OCI-LY3 (cell line): Measurements from ENCODE around the gene ZC3H4.

Source experiments
- H2AFZ ChIP-seq: fragments of 200-600, 300-600 bp; shearing (Covaris generic); 2 replicates; pipeline ENCODE4 v1.6.0; 2014; ENCODE audit warnings: antibody characterized with exemption, low read depth, low read length
- H3K27ac ChIP-seq: fragments of 200-600, 300-600 bp; sonication (generic); 2 replicates; pipeline ENCODE4 v1.5.1; 2014; ENCODE audit warnings: mild to moderate bottlenecking, low read length, moderate library complexity, mixed read lengths
- H3K27me3 ChIP-seq: fragments of 200-600, 300-600 bp; sonication (generic); 2 replicates; pipeline ENCODE4 v1.6.1; 2014; ENCODE audit warnings: low read depth, low read length, mixed read lengths
- H3K36me3 ChIP-seq: fragments of 200-600, 300-600 bp; sonication (generic); replicated peaks from 2 replicates; pipeline ENCODE3; 2014; ENCODE audit warnings: low read depth, low read length, mixed read lengths
- H3K4me1 ChIP-seq: fragments of 300-600, 200-600 bp; sonication (generic); 2 replicates; pipeline ENCODE4 v1.6.1; 2014; ENCODE audit warnings: low read length, mixed read lengths
- H3K4me2 ChIP-seq: fragments of 200-600, 300-600 bp; sonication (generic); 2 replicates; pipeline ENCODE4 v1.6.1; 2014; ENCODE audit warnings: low read length, mixed read lengths
- H3K4me3 ChIP-seq: fragments of 300-600, 200-600 bp; sonication (generic); 2 replicates; pipeline ENCODE4 v1.5.1; 2014; ENCODE audit warnings: antibody characterized with exemption, mild to moderate bottlenecking, low read length, moderate library complexity
- H3K79me2 ChIP-seq: fragments of 300-600, 200-600 bp; shearing (Covaris generic); 2 replicates; pipeline ENCODE4 v1.6.1; 2014; ENCODE audit warnings: mild to moderate bottlenecking, low read length, mixed read lengths
- H3K9ac ChIP-seq: fragments of 300-600, 200-600 bp; shearing (Covaris generic); 2 replicates; pipeline ENCODE4 v1.6.0; 2014; ENCODE audit warnings: mild to moderate bottlenecking, low read length, moderate library complexity
- H3K9me3 ChIP-seq: fragments of 200-600, 300-600 bp; shearing (Covaris generic); 2 replicates; pipeline ENCODE4 v1.6.1; 2014; ENCODE audit warnings: low read length, mixed read lengths; ENCODE audit not compliant: insufficient read depth
- H4K20me1 ChIP-seq: fragments of 200-600, 300-600 bp; sonication (generic); 2 replicates; pipeline ENCODE4 v1.6.1; 2016; ENCODE audit warnings: low read length, mixed read lengths; ENCODE audit not compliant: insufficient read depth
- EZH2phosphoT487 ChIP-seq: fragments of 200-600 bp; shearing (Covaris generic); IDR thresholded peaks from 2 replicates; pipeline ENCODE4 v1.6.1; 2018; ENCODE audit warnings: antibody characterized with exemption, mixed run types, low read depth
- TF ChIP-seq, protein P1 (sequence below): fragments of 200-600, 300-600 bp; sonication (generic); IDR thresholded peaks from 2 replicates; pipeline ENCODE4 v1.5.1; 2014; ENCODE audit warnings: antibody characterized with exemption, low read length, low read depth

ZC3H4 gene

DNA sequence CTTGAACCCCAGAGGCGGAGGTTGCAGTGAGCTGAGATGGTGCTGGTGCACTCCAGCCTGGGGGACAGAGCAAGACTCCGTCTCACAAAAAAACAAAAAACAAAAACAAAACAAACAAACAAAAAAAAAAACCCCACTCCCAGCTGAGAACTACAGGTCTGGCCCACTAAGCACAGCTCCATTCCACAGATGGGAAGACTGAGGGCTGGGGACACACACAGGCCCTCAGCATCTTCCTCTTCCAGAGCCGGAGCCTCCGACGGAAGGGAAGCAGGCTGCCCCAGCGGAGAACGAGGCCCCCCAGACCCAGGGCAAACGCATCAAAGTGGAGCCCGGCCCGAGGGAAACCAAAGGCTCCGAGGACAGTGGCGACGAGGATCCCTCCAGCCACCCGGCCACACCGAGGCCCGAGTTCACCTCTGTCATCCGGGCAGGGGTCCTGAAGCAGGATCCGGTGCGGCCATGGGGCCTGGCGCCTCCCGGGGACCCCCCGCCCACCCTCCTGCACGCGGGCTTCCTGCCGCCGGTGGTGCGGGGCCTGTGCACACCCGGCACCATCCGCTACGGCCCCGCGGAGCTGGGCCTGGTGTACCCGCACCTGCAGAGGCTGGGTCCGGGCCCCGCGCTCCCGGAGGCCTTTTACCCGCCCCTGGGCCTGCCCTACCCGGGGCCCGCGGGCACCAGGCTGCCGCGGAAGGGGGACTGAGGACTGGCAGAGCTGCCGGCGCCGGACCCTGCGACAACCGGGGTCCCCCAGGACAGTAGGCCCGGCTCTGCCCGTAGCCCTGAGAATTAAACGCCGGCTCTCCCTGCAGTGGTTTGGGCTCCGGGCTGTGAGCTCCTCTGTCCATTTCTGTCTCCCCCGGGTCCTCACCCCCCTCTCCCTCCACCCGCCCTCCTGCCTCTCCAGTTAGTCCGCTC, 68.4 kb downstream of the ZC3H4 start:
- Histone ChIP-seq H2AFZ (no peak overlapping the region), H3K79me2 (peaks cover 18% of the 10 kb centered on the region), H3K9me3 (no peaks in the 10 kb centered on the region), H4K20me1 (no peaks in the 10 kb centered on the region), H3K4me2 (no peak overlapping the region), H3K36me3 (peaks cover 3% of the 10 kb centered on the region), H3K27me3 (no peaks in the 10 kb centered on the region), H3K4me3 (no peak overlapping the region), H3K9ac (no peak overlapping the region), H3K27ac (no peak overlapping the region), H3K4me1 (peaks cover 8% of the 10 kb centered on the region)
- TF ChIP-seq, protein P1, sequence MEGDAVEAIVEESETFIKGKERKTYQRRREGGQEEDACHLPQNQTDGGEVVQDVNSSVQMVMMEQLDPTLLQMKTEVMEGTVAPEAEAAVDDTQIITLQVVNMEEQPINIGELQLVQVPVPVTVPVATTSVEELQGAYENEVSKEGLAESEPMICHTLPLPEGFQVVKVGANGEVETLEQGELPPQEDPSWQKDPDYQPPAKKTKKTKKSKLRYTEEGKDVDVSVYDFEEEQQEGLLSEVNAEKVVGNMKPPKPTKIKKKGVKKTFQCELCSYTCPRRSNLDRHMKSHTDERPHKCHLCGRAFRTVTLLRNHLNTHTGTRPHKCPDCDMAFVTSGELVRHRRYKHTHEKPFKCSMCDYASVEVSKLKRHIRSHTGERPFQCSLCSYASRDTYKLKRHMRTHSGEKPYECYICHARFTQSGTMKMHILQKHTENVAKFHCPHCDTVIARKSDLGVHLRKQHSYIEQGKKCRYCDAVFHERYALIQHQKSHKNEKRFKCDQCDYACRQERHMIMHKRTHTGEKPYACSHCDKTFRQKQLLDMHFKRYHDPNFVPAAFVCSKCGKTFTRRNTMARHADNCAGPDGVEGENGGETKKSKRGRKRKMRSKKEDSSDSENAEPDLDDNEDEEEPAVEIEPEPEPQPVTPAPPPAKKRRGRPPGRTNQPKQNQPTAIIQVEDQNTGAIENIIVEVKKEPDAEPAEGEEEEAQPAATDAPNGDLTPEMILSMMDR = no peak
- no peak for TF ChIP-seq EZH2phosphoT487

DNA sequence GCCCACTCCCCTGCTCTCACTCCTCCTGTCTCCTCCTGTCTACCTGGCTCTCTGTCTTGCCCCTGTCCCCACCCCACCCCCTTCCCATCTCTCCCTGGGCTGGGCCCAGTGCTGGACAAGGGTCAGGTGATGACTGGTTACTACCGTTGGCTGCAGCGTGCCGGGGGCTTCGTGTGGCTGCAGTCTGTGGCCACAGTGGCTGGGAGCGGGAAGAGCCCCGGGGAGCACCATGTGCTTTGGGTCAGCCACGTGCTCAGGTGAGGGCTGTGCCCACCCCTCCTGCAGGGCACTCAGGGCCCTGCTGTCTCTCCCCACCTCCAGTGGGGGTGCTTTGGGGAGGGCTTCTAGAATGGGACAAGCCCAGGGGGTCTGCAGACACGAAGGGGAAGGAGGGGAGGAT, 72.7 kb downstream of the ZC3H4 start:
- Histone ChIP-seq H3K27me3 (no peaks in the 10 kb centered on the region), H3K4me1 (peaks cover 5% of the 10 kb centered on the region; the same call in 1 of the 2 replicates), H2AFZ (no peak overlapping the region), H3K4me3 (no peak overlapping the region), H3K9me3 (no peaks in the 10 kb centered on the region), H3K27ac (no peak overlapping the region), H3K79me2 (no peaks in the 10 kb centered on the region), H3K4me2 (no peak overlapping the region), H4K20me1 (no peaks in the 10 kb centered on the region), H3K36me3 (no peaks in the 10 kb centered on the region), H3K9ac (no peak overlapping the region)
- TF ChIP-seq EZH2phosphoT487 = no peak
- TF ChIP-seq, protein P1 = no peak

DNA sequence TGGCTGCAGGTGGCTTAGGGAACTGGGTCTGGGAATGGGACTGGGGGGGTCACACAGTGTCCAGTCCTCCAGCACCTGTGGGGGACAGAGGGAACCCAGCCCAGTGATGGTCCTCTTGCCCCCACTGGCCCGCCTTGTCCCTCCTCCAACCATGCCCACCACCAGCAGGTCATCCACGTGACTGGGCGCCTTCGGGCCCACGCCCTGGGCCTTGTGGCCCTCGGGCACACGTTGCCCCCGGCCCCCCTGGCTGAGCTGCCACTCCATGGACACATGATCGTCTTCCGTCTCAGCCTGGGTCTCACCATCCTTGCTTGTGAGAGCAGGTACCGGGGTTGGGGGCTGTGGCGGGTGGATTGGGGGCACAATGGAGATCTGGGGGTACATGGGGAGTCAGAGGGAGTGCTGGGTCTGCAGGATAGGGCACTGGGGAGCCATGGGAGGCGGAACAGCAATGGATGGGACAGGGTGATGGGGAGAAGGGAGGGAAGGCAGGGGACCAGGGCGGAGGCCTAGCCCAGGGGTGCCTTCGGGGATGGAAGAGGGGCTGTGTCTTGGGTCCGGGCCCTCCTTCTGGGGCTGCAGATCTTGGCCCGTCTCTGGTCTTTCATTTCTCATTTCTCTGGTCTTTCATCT, 74.2 kb downstream of the ZC3H4 start:
- H3K9ac ChIP-seq = no peak overlapping the region
- no peak overlapping the region for H2AFZ ChIP-seq
- TF ChIP-seq, protein P1 = no peak
- no peak for TF ChIP-seq EZH2phosphoT487
- H3K27ac ChIP-seq = no peak overlapping the region
- H3K27me3 ChIP-seq = no peaks in the 10 kb centered on the region
- H3K4me2 ChIP-seq = no peak overlapping the region
- H3K4me1 ChIP-seq = peaks cover 5% of the 10 kb centered on the region; the same call in 1 of the 2 replicates
- no peaks in the 10 kb centered on the region for H3K79me2 ChIP-seq
- no peaks in the 10 kb centered on the region for H3K36me3 ChIP-seq
- no peaks in the 10 kb centered on the region for H3K9me3 ChIP-seq
- H3K4me3 ChIP-seq = no peak overlapping the region
- H4K20me1 ChIP-seq = no peaks in the 10 kb centered on the region

DNA sequence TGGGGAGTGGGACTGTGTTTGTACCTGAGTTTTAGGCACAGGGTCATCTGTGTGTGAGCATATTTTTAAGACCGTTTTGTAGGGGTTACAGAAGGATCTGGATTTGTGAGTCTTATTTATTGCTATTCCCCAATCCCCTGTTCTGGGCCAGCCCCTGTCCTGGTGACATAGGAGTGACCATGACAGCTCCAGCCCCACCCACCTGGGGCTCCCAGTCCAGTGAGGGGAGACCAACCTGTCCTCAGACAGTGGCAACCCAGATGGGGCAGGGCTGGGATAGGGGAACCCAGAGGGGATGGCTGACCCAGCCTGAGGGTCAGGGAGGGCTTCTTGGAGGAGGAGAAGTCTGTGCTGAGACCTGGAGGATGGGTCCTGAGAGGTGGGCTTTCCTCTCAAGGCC, 75.8 kb downstream of the ZC3H4 start:
- Histone ChIP-seq H3K4me1 (peaks cover 5% of the 10 kb centered on the region; the same call in 1 of the 2 replicates), H3K36me3 (no peaks in the 10 kb centered on the region), H3K4me2 (no peak overlapping the region), H3K9me3 (no peaks in the 10 kb centered on the region), H4K20me1 (no peaks in the 10 kb centered on the region), H2AFZ (no peak overlapping the region), H3K27me3 (peaks cover 3% of the 10 kb centered on the region; the same call in 1 of the 2 replicates), H3K79me2 (no peaks in the 10 kb centered on the region), H3K4me3 (no peak overlapping the region), H3K9ac (no peak overlapping the region), H3K27ac (no peak overlapping the region)
- TF ChIP-seq, protein P1 = no peak
- no peak for TF ChIP-seq EZH2phosphoT487
